Measurements from ENCODE around the gene FKBP5.

The FKBP5 gene

GRCh38 chr6:35687658-35688604, 784 bp downstream of the FKBP5 start:
- Histone ChIP-seq H3K36me3 (replicated peaks; ENCODE audit: insufficient read depth, low read length) (no peaks in the 10 kb centered on the region), H3K4me3 (ENCODE audit: low read length) (peak overlapping the region; percentile 86), H3K79me2 (ENCODE audit: low read length) (peaks cover 36% of the 10 kb centered on the region), H3K9me2 (replicated peaks; ENCODE audit: insufficient read depth, low read length) (no peaks in the 10 kb centered on the region), H3K4me2 (ENCODE audit: low read depth, low read length) (peak overlapping the region; percentile 68), H2AFZ (ENCODE audit: low read length) (peak overlapping the region; percentile 47), H3K27me3 (replicated peaks; ENCODE audit: insufficient read depth, low read length) (no peaks in the 10 kb centered on the region), H3K9me3 (replicated peaks; ENCODE audit: insufficient read depth, low read length) (no peaks in the 10 kb centered on the region), H3K4me1 (ENCODE audit: low read length) (peaks cover 4% of the 10 kb centered on the region; the same call in 1 of the 2 replicates), H3F3A (ENCODE audit: insufficient read depth, low read length) (peaks cover 8% of the 10 kb centered on the region), H3K9ac (ENCODE audit: low read length) (peak overlapping the region; percentile 76), H3K27ac (ENCODE audit: low read length) (peak overlapping the region; percentile 33; the same call in 1 of the 2 replicates), H4K20me1 (ENCODE audit: insufficient read depth, low read length) (peaks cover 4% of the 10 kb centered on the region; the same call in 1 of the 2 replicates)
- TF ChIP-seq CTCF (IDR thresholded peaks at IDR 0.05; ENCODE audit: low read length) (no peak), EZH2 (optimal IDR thresholded peaks at IDR 0.05; ENCODE audit: low read depth, low read length) (no peak), EZH2phosphoT487 (IDR thresholded peaks at IDR 0.05; ENCODE audit: low read length) (no peak)
- peak; percentile 76 for DNase-seq

DNA sequence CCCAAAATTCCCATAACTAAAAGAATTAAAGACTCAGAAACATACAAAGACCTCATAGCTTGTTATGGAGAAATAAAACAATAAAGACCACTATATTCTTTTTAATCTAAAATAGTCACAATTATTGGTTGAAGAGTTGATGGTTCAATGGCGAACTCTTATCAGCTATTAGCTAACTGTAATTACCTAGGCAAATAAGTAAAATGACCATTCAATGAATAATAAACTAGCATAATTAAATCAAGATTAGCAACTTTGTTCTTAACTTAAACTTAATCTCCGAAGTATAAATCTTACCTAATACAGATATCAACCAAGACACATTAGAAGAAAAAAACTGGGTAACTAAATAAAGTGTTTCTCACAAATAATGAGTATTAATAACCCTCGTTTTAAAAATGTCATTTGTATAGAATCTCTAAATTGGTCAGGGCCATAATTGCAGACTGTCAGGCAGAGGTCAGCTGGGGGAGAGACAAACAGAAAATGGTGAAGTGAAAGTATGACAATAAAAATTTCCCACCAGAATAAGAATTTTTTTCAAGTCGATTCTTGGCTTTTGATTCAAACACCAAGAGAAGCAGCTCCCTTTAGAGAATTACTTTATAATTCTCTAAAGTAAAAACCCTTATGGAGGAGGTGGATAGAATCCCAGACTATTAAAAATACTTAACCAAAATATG, 1.7 kb downstream of the FKBP5 start:
- Histone ChIP-seq H3K4me2 (ENCODE audit: low read depth, low read length) (peak overlapping the region; percentile 68), H4K20me1 (ENCODE audit: insufficient read depth, low read length) (peaks cover 4% of the 10 kb centered on the region; the same call in 1 of the 2 replicates), H3F3A (ENCODE audit: insufficient read depth, low read length) (peaks cover 8% of the 10 kb centered on the region), H3K27ac (ENCODE audit: low read length) (peak overlapping the region; percentile 33; the same call in 1 of the 2 replicates), H3K9ac (ENCODE audit: low read length) (peak overlapping the region; percentile 76; the same call in 1 of the 2 replicates), H3K4me1 (ENCODE audit: low read length) (peaks cover 4% of the 10 kb centered on the region; the same call in 1 of the 2 replicates), H3K9me2 (replicated peaks; ENCODE audit: insufficient read depth, low read length) (no peaks in the 10 kb centered on the region), H3K27me3 (replicated peaks; ENCODE audit: insufficient read depth, low read length) (no peaks in the 10 kb centered on the region), H3K9me3 (replicated peaks; ENCODE audit: insufficient read depth, low read length) (no peaks in the 10 kb centered on the region), H3K79me2 (ENCODE audit: low read length) (peaks cover 38% of the 10 kb centered on the region), H3K4me3 (ENCODE audit: low read length) (peak overlapping the region; percentile 86), H3K36me3 (replicated peaks; ENCODE audit: insufficient read depth, low read length) (no peaks in the 10 kb centered on the region), H2AFZ (ENCODE audit: low read length) (no peak overlapping the region)
- TF ChIP-seq EZH2 (optimal IDR thresholded peaks at IDR 0.05; ENCODE audit: low read depth, low read length): no peak
- no peak for TF ChIP-seq CTCF (IDR thresholded peaks at IDR 0.05; ENCODE audit: low read length)
- TF ChIP-seq EZH2phosphoT487 (IDR thresholded peaks at IDR 0.05; ENCODE audit: low read length): no peak
- DNase-seq: peak; percentile 15

- Histone ChIP-seq H3K79me2 (ENCODE audit: low read length) (peaks cover 42% of the 10 kb centered on the region), H3K4me2 (ENCODE audit: low read depth, low read length) (peak overlapping the region; percentile 68), H4K20me1 (ENCODE audit: insufficient read depth, low read length) (peaks cover 4% of the 10 kb centered on the region; the same call in 1 of the 2 replicates), H2AFZ (ENCODE audit: low read length) (no peak overlapping the region), H3K27ac (ENCODE audit: low read length) (no peak overlapping the region), H3F3A (ENCODE audit: insufficient read depth, low read length) (peaks cover 8% of the 10 kb centered on the region), H3K4me1 (ENCODE audit: low read length) (peaks cover 4% of the 10 kb centered on the region; the same call in 1 of the 2 replicates), H3K36me3 (replicated peaks; ENCODE audit: insufficient read depth, low read length) (no peaks in the 10 kb centered on the region), H3K9me2 (replicated peaks; ENCODE audit: insufficient read depth, low read length) (no peaks in the 10 kb centered on the region), H3K4me3 (ENCODE audit: low read length) (peak overlapping the region; percentile 86; the same call in 1 of the 2 replicates), H3K27me3 (replicated peaks; ENCODE audit: insufficient read depth, low read length) (no peaks in the 10 kb centered on the region), H3K9me3 (replicated peaks; ENCODE audit: insufficient read depth, low read length) (no peaks in the 10 kb centered on the region), H3K9ac (ENCODE audit: low read length) (no peak overlapping the region)
- TF ChIP-seq EZH2phosphoT487 (IDR thresholded peaks at IDR 0.05; ENCODE audit: low read length) (no peak), CTCF (IDR thresholded peaks at IDR 0.05; ENCODE audit: low read length) (no peak), EZH2 (optimal IDR thresholded peaks at IDR 0.05; ENCODE audit: low read depth, low read length) (no peak)
- no peak for DNase-seq
These were observed 2.3 kb downstream of the FKBP5 start for GRCh38 chr6:35686436-35686835.

All from MM.1S (cell line).